HEK293 (cell line): ENCODE measurements around the gene NUDCD2.

Experiments
- CTCF ChIA-PET: fragments of 350-600 bp; formaldehyde crosslinking; extraction: SDS; loops from one replicate; lab custom pipeline; 2021; ENCODE audit warnings: antibody characterized with exemption; lab: Yijun Ruan, JAX
- POLR2A ChIA-PET: fragments of 300-600 bp; formaldehyde crosslinking; extraction: SDS; loops from one replicate; lab custom pipeline; 2020; ENCODE audit warnings: antibody characterized with exemption, inconsistent platforms; lab: Yijun Ruan, JAX
- H3K27ac ChIP-seq: fragments of 200-500 bp; sonication (Bioruptor generic); 2 replicates; pipeline ENCODE4 v1.5.1; 2014; ENCODE audit warnings: low read depth, low read length, control low read depth, inconsistent platforms; ENCODE audit errors: extremely low read depth
- H3K36me3 ChIP-seq, 2 experiments: fragments of 200-500 bp in 1 of 2; sonication (Bioruptor generic) in 1 of 2; 1 replicate in 1 of 2; 2 replicates in 1 of 2; pipeline ENCODE4 v1.5.1; 2014 to 2017; ENCODE audit warnings: inconsistent platforms in 2 of 2, low read length in 2 of 2; ENCODE audit not compliant: control insufficient read depth in 2 of 2, insufficient read depth in 1 of 2
- H3K4me1 ChIP-seq: fragments of 200-500 bp; sonication (Bioruptor generic); 2 replicates; pipeline ENCODE4 v1.5.1; 2014; ENCODE audit warnings: mild to moderate bottlenecking, low read length, inconsistent platforms; ENCODE audit not compliant: control insufficient read depth, insufficient read depth
- H3K4me3 ChIP-seq: 2 replicates; pipeline ENCODE4 v1.5.1; 2011; ENCODE audit warnings: low read depth, mild to moderate bottlenecking, control low read depth, low read length, moderate library complexity
- H3K9me3 ChIP-seq: fragments of 200-500 bp; sonication (Bioruptor generic); 2 replicates; pipeline ENCODE4 v1.5.1; 2014; ENCODE audit warnings: low read depth, low read length, inconsistent platforms; ENCODE audit not compliant: control insufficient read depth, insufficient read depth
- IKZF3 ChIP-seq: fragments of 450-650 bp; IDR thresholded peaks from 2 replicates; pipeline ENCODE4 v1.5.0; 2018; ENCODE audit warnings: missing biosample characterization, mild to moderate bottlenecking, missing genetic modification characterization, moderate library complexity
- KLF1 ChIP-seq: fragments of 450-650 bp; formaldehyde crosslinking; IDR thresholded peaks from 2 replicates; pipeline ENCODE4 v1.5.1; 2016; ENCODE audit warnings: missing biosample characterization, missing genetic modification characterization
- OVOL3 ChIP-seq: fragments of 450-650 bp; formaldehyde crosslinking; IDR thresholded peaks from 2 replicates; pipeline ENCODE4 v1.5.1; 2016; ENCODE audit warnings: missing biosample characterization, missing genetic modification characterization
- PRDM1 ChIP-seq: fragments of 450-650 bp; formaldehyde crosslinking; IDR thresholded peaks from 2 replicates; pipeline ENCODE4; 2016; ENCODE audit warnings: missing biosample characterization, missing genetic modification characterization
- SCRT2 ChIP-seq: fragments of 450-650 bp; formaldehyde crosslinking; IDR thresholded peaks from 2 replicates; pipeline ENCODE4 v1.5.1; 2016; ENCODE audit warnings: missing biosample characterization, missing genetic modification characterization
- SP3 ChIP-seq: fragments of 450-650 bp; formaldehyde crosslinking; IDR thresholded peaks from 2 replicates; pipeline ENCODE4 v1.5.1; 2016; ENCODE audit warnings: missing biosample characterization, missing genetic modification characterization
- TRIM28 ChIP-seq: IDR thresholded peaks from 2 replicates; pipeline ENCODE4 v1.6.1; 2011; ENCODE audit warnings: low read length, control low read depth, borderline replicate concordance
- ZFHX2 ChIP-seq: fragments of 450-650 bp; formaldehyde crosslinking; conservative IDR thresholded peaks from 2 replicates; pipeline ENCODE4 v1.5.1; 2016; ENCODE audit warnings: missing biosample characterization, missing genetic modification characterization
- ZNF394 ChIP-seq: fragments of 450-650 bp; formaldehyde crosslinking; IDR thresholded peaks from 2 replicates; pipeline ENCODE4 v1.5.1; 2016; ENCODE audit warnings: missing biosample characterization, missing genetic modification characterization, mild to moderate bottlenecking, moderate library complexity, borderline replicate concordance
- ZNF426 ChIP-seq: fragments of 450-650 bp; formaldehyde crosslinking; IDR thresholded peaks from 2 replicates; pipeline ENCODE4 v1.5.1; 2017; ENCODE audit warnings: missing biosample characterization, missing genetic modification characterization, mild to moderate bottlenecking, inconsistent platforms, moderate library complexity
- TF ChIP-seq, protein P1 (sequence below): fragments of 450-650 bp; formaldehyde crosslinking; IDR thresholded peaks from 2 replicates; pipeline ENCODE4 v1.5.1; 2017; ENCODE audit warnings: missing biosample characterization, mild to moderate bottlenecking, missing genetic modification characterization, moderate library complexity
- TF ChIP-seq, protein P2 (sequence below): fragments of 450-650 bp; formaldehyde crosslinking; IDR thresholded peaks from 2 replicates; pipeline ENCODE4 v1.5.0; 2017; ENCODE audit warnings: missing biosample characterization, missing genetic modification characterization, borderline replicate concordance
- TF ChIP-seq, protein P3 (sequence below): fragments of 450-650 bp; formaldehyde crosslinking; IDR thresholded peaks from 2 replicates; pipeline ENCODE4 v1.5.1; 2016; ENCODE audit warnings: missing biosample characterization, missing genetic modification characterization
- TF ChIP-seq, protein P4 (sequence below): sonication (generic); formaldehyde crosslinking; IDR thresholded peaks from 2 replicates; pipeline ENCODE4 v1.8.1; 2022; ENCODE audit warnings: mild to moderate bottlenecking, moderate library complexity, missing genetic modification reagents
- TF ChIP-seq, protein P5 (sequence below): fragments of 450-650 bp; formaldehyde crosslinking; IDR thresholded peaks from 2 replicates; pipeline ENCODE4 v1.5.1; 2016; ENCODE audit warnings: missing biosample characterization, missing genetic modification characterization

Gene NUDCD2

DNA sequence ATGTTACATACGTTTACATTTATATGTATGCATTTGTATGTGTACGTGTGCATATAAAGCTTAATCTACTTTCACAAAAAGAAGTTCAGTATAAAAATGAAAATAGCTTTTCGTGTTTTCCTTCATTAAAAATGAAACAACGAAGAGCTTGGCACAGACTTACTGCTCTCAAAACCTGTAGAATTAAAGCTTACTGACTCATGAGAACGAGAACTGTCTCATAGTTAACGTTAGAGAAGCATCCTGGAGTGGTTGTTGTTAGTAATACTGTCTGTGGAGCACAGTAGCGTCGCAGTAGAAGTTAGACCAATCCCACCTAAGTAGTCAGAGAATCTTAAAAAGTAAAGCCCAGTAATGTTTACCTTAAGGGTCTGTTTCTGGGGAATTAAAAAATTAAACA is 46.8 kb upstream of the NUDCD2 start:
- TF ChIP-seq PRDM1 (peak; percentile 42; the same call in 1 of the 2 replicates), ZFHX2 (no peak), ZNF426 (tag by site-specific recombination) (no peak), SCRT2 (tag by site-specific recombination) (peak; percentile 28; the same call in 1 of the 2 replicates), IKZF3 (tag by site-specific recombination) (no peak), KLF1 (tag by site-specific recombination) (no peak), SP3 (tag by site-specific recombination) (no peak), ZNF394 (tag by site-specific recombination) (no peak)
- TF ChIP-seq, protein P1, sequence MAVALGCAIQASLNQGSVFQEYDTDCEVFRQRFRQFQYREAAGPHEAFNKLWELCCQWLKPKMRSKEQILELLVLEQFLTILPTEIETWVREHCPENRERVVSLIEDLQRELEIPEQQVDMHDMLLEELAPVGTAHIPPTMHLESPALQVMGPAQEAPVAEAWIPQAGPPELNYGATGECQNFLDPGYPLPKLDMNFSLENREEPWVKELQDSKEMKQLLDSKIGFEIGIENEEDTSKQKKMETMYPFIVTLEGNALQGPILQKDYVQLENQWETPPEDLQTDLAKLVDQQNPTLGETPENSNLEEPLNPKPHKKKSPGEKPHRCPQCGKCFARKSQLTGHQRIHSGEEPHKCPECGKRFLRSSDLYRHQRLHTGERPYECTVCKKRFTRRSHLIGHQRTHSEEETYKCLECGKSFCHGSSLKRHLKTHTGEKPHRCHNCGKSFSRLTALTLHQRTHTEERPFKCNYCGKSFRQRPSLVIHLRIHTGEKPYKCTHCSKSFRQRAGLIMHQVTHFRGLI (tag by site-specific recombination): no peak
- TF ChIP-seq, protein P2, sequence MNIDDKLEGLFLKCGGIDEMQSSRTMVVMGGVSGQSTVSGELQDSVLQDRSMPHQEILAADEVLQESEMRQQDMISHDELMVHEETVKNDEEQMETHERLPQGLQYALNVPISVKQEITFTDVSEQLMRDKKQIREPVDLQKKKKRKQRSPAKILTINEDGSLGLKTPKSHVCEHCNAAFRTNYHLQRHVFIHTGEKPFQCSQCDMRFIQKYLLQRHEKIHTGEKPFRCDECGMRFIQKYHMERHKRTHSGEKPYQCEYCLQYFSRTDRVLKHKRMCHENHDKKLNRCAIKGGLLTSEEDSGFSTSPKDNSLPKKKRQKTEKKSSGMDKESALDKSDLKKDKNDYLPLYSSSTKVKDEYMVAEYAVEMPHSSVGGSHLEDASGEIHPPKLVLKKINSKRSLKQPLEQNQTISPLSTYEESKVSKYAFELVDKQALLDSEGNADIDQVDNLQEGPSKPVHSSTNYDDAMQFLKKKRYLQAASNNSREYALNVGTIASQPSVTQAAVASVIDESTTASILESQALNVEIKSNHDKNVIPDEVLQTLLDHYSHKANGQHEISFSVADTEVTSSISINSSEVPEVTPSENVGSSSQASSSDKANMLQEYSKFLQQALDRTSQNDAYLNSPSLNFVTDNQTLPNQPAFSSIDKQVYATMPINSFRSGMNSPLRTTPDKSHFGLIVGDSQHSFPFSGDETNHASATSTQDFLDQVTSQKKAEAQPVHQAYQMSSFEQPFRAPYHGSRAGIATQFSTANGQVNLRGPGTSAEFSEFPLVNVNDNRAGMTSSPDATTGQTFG (tag by site-specific recombination): no peak
- TF ChIP-seq, protein P3, sequence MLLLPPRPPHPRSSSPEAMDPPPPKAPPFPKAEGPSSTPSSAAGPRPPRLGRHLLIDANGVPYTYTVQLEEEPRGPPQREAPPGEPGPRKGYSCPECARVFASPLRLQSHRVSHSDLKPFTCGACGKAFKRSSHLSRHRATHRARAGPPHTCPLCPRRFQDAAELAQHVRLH: no peak
- TF ChIP-seq, protein P4, sequence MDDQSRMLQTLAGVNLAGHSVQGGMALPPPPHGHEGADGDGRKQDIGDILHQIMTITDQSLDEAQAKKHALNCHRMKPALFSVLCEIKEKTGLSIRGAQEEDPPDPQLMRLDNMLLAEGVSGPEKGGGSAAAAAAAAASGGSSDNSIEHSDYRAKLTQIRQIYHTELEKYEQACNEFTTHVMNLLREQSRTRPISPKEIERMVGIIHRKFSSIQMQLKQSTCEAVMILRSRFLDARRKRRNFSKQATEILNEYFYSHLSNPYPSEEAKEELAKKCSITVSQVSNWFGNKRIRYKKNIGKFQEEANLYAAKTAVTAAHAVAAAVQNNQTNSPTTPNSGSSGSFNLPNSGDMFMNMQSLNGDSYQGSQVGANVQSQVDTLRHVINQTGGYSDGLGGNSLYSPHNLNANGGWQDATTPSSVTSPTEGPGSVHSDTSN: no peak
- TF ChIP-seq, protein P5, sequence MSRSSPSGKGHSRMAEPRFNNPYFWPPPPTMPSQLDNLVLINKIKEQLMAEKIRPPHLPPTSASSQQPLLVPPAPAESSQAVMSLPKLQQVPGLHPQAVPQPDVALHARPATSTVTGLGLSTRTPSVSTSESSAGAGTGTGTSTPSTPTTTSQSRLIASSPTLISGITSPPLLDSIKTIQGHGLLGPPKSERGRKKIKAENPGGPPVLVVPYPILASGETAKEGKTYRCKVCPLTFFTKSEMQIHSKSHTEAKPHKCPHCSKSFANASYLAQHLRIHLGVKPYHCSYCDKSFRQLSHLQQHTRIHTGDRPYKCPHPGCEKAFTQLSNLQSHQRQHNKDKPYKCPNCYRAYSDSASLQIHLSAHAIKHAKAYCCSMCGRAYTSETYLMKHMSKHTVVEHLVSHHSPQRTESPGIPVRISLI (tag by site-specific recombination): no peak

DNA sequence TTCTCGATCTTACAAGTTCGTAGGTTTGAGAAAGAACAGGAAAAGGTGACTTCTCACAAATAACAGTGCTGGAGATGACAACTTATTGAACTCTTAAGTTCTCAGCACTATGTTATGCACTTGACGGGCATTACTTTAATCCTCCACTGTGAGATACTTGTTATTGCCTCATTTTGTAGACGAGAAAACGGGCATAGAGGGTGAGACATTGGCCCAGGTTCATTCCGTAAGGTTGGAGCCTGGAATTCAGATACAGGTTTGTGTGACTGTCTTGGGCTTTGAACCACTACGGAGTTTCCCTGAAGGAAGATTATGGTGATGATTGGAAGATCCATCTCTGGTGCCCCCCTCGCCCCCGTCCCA is 46.2 kb upstream of the NUDCD2 start:
- peaks cover 16% of the 10 kb centered on the region for H3K4me1 ChIP-seq
- no peaks in the 10 kb centered on the region for H3K36me3 ChIP-seq
- peak overlapping the region; percentile 92 for H3K27ac ChIP-seq
- TF ChIP-seq OVOL3 (tag by site-specific recombination): no peak
- TF ChIP-seq TRIM28: 0 out of 2 replicates have a peak, but pooled peaks have one; percentile 14
- POLR2A ChIA-PET: interaction anchor here (0.6 to 2.1 kb wide), 8 partner anchors 11 to 68 kb away, joined by 3 to 49 read pairs (median 4); partner anchors contain the start of genes CCNG1, HMMR and NUDCD2
- CTCF ChIA-PET: interaction anchor here (0.6 to 1.0 kb wide), 3 partner anchors 23 to 102 kb away, joined by 3 to 4 read pairs (median 3); no protein-coding TSS in a partner anchor
- H3K4me3 ChIP-seq: peak overlapping the region; percentile 80
- H3K9me3 ChIP-seq: no peaks in the 10 kb centered on the region

More for the DNA sequence above, 46.8 kb upstream of the NUDCD2 start:
- H3K27ac ChIP-seq: no peak overlapping the region; the same call in 1 of the 2 replicates
- peaks cover 0 to 1% of the 10 kb centered on the region in 2 experiments; a peak in 1 of 3 replicates for H3K36me3 ChIP-seq
- H3K4me1 ChIP-seq: peaks cover 16% of the 10 kb centered on the region
- ChIA-PET CTCF (interaction anchor here (0.9 kb wide), 1 partner anchor 103 kb away, joined by 4 read pairs; no protein-coding TSS in a partner anchor), POLR2A (interaction anchor here (0.8 kb wide), 1 partner anchor 47 kb away, joined by 4 read pairs; the partner anchor contains the start of genes HMMR and NUDCD2)
- peak overlapping the region; percentile 80 for H3K4me3 ChIP-seq
- no peaks in the 10 kb centered on the region for H3K9me3 ChIP-seq
